GM23338 (cell line): ENCODE results near the gene UROS. TPM values are rescaled to one million over a fixed set of nuclear protein-coding genes. Genes with fewer than 3 reads are reported as not detected.

Experiments used
- ATAC-seq: fragments of 200-7000 bp; cut with Tn5 transposase; 3 replicates; pipeline ENCODE4 v1.9.1; 2020
- DNase-seq: peaks from one replicate; pipeline ENCODE4 v3.0.0-alpha.2; 2015; ENCODE audit warnings: low spot score
- H2AFZ ChIP-seq: fragments of 200-600 bp; sonication (generic); 2 replicates; pipeline ENCODE4 v1.8.0; 2016; ENCODE audit warnings: antibody characterized with exemption, mild to moderate bottlenecking, moderate library complexity
- H3F3A ChIP-seq: fragments of 200-600 bp; sonication (generic); replicated peaks from 2 replicates; pipeline ENCODE4 v1.8.0; 2017; ENCODE audit warnings: antibody characterized with exemption, mixed run types, low read depth
- H3K27ac ChIP-seq: fragments of 200-600 bp; sonication (generic); 2 replicates; pipeline ENCODE4 v1.6.1; 2016; ENCODE audit warnings: low read depth
- H3K27me3 ChIP-seq: fragments of 200-600 bp; sonication (generic); 2 replicates; pipeline ENCODE4 v1.8.0; 2016; ENCODE audit warnings: mild to moderate bottlenecking, mixed run types, moderate library complexity; ENCODE audit not compliant: insufficient read depth
- H3K36me3 ChIP-seq: fragments of 200-600 bp; sonication (generic); 2 replicates; pipeline ENCODE4 v1.8.0; 2016; ENCODE audit warnings: mild to moderate bottlenecking; ENCODE audit not compliant: insufficient read depth
- H3K4me1 ChIP-seq: fragments of 200-600 bp; sonication (generic); 2 replicates; pipeline ENCODE4 v1.8.0; 2016; ENCODE audit warnings: mild to moderate bottlenecking, moderate library complexity; ENCODE audit not compliant: insufficient read depth
- H3K4me2 ChIP-seq: fragments of 200-600 bp; sonication (generic); 2 replicates; pipeline ENCODE4 v1.7.1; 2017; ENCODE audit warnings: mixed run types
- H3K4me3 ChIP-seq: fragments of 200-600 bp; sonication (generic); 2 replicates; pipeline ENCODE4 v1.6.1; 2016; ENCODE audit warnings: mixed run types
- H3K79me2 ChIP-seq: fragments of 200-600 bp; sonication (generic); replicated peaks from 2 replicates; pipeline ENCODE4 v1.8.0; 2017; ENCODE audit warnings: mild to moderate bottlenecking; ENCODE audit not compliant: insufficient read depth
- H3K9me2 ChIP-seq: fragments of 200-600 bp; sonication (generic); 2 replicates; pipeline ENCODE4 v1.8.0; 2017; ENCODE audit not compliant: insufficient read depth
- H4K20me1 ChIP-seq: fragments of 200-600 bp; sonication (generic); replicated peaks from 2 replicates; pipeline ENCODE4 v1.8.0; 2017; ENCODE audit warnings: mild to moderate bottlenecking; ENCODE audit not compliant: insufficient read depth
- H3K27ac Mint-ChIP-seq: 2 replicates; pipeline ENCODE4 v1.8.0; 2020; ENCODE audit warnings: inconsistent platforms, mild to moderate bottlenecking, moderate library complexity, mixed read lengths
- H3K27me3 Mint-ChIP-seq: 3 replicates; pipeline ENCODE4 v1.8.0; 2022; ENCODE audit warnings: low read depth, mild to moderate bottlenecking, moderate library complexity, mixed read lengths, inconsistent platforms; ENCODE audit not compliant: insufficient read depth, poor library complexity
- H3K36me3 Mint-ChIP-seq: 3 replicates; pipeline ENCODE4 v1.8.0; 2021; ENCODE audit warnings: low read depth, mild to moderate bottlenecking, inconsistent platforms, moderate library complexity, mixed read lengths
- H3K4me1 Mint-ChIP-seq: 3 replicates; pipeline ENCODE4 v1.8.0; 2020; ENCODE audit warnings: mild to moderate bottlenecking, inconsistent platforms, mixed read lengths
- H3K4me3 Mint-ChIP-seq: 3 replicates; pipeline ENCODE4 v1.8.0; 2021; ENCODE audit warnings: moderate library complexity, mild to moderate bottlenecking, inconsistent platforms, mixed read lengths
- H3K9me3 Mint-ChIP-seq: 3 replicates; pipeline ENCODE4 v1.8.0; 2020; ENCODE audit warnings: moderate library complexity, mild to moderate bottlenecking, inconsistent platforms, mixed read lengths
- CREB1 ChIP-seq: fragments of 250-450 bp; sonication (Bioruptor Pico); IDR thresholded peaks from 2 replicates; pipeline ENCODE4 v1.5.0; 2020; ENCODE audit warnings: low read depth, mild to moderate bottlenecking, moderate library complexity
- CTCF ChIP-seq, 2 experiments: fragments of 200-600 bp in 1 of 2; sonication (generic) in 1 of 2; conservative IDR thresholded peaks; 2 replicates each; pipeline versions ENCODE4 v1.5.1 to v1.6.1; 2016 to 2017; ENCODE audit warnings: antibody characterized with exemption in 2 of 2, low read depth in 2 of 2, mild to moderate bottlenecking in 2 of 2, moderate library complexity in 1 of 2
- ETS1 ChIP-seq: IDR thresholded peaks from 2 replicates; pipeline ENCODE4 v1.6.1; 2016; ENCODE audit warnings: antibody characterized with exemption
- EZH2 ChIP-seq: fragments of 200-600 bp; sonication (generic); IDR thresholded peaks from one replicate; pipeline ENCODE4 v1.8.0; 2017; ENCODE audit warnings: antibody characterized with exemption, mild to moderate bottlenecking, low read depth; ENCODE audit not compliant: unreplicated experiment
- EZH2phosphoT487 ChIP-seq: fragments of 200-600 bp; sonication (generic); IDR thresholded peaks from one replicate; pipeline ENCODE4 v1.8.1; 2018; ENCODE audit warnings: antibody characterized with exemption; ENCODE audit not compliant: unreplicated experiment
- JUNB ChIP-seq: IDR thresholded peaks from one replicate; pipeline ENCODE4 v1.6.1; 2016; ENCODE audit warnings: antibody characterized with exemption; ENCODE audit not compliant: unreplicated experiment
- NANOG ChIP-seq: IDR thresholded peaks from 2 replicates; pipeline ENCODE4 v1.6.1; 2016; ENCODE audit warnings: antibody characterized with exemption, borderline replicate concordance
- POLR2AphosphoS5 ChIP-seq: IDR thresholded peaks from 2 replicates; pipeline ENCODE4 v1.6.1; 2016; ENCODE audit warnings: antibody characterized with exemption, low read depth
- REST ChIP-seq: IDR thresholded peaks from one replicate; pipeline ENCODE4 v1.6.1; 2018; ENCODE audit warnings: antibody characterized with exemption; ENCODE audit not compliant: unreplicated experiment
- STAT1 ChIP-seq: IDR thresholded peaks from one replicate; pipeline ENCODE4 v1.6.1; 2016; ENCODE audit warnings: antibody characterized with exemption; ENCODE audit not compliant: unreplicated experiment
- ZNF114 ChIP-seq: fragments of 250-450 bp; sonication (Bioruptor Pico); IDR thresholded peaks from 2 replicates; pipeline ENCODE4 v1.5.0; 2020; ENCODE audit warnings: mild to moderate bottlenecking, moderate library complexity
- ZNF331 ChIP-seq: fragments of 250-450 bp; sonication (Bioruptor Pico); IDR thresholded peaks from 2 replicates; pipeline ENCODE4 v1.5.0; 2020; ENCODE audit warnings: low read depth, mild to moderate bottlenecking, moderate library complexity
- ZNF462 ChIP-seq: fragments of 250-450 bp; sonication (Bioruptor Pico); IDR thresholded peaks from 2 replicates; pipeline ENCODE4 v1.5.0; 2020; ENCODE audit warnings: mild to moderate bottlenecking, moderate library complexity
- polyA plus RNA-seq: library from polyadenylated mRNA; unstranded; fragments of >200 nt; fragmentation: Nextera tagmentation; extraction: Ambion mirVana; gene quantifications from 2 replicates; pipeline ENCODE4 v1.2.1, GENCODE V29; 2016
- total RNA-seq: library from RNA; depleted of rRNA; stranded (reverse); fragments of >200 nt; shearing (Covaris generic); gene quantifications from 2 replicates; pipeline ENCODE4 v1.2.3, GENCODE V29; 2014

UROS gene
- total and polyA plus RNA-seq, 2 experiments from 2014 or later, result 41.3 to 43.4 TPM

- H3K4me1 Mint-ChIP-seq, result peaks cover 8% of the 10 kb centered on the region
- Histone ChIP-seq H3K36me3 (no peaks in the 10 kb centered on the region), H3K9me2 (peaks cover 8% of the 10 kb centered on the region; the same call in 1 of the 2 replicates), H3K79me2 (no peaks in the 10 kb centered on the region), H2AFZ (no peak overlapping the region), H3K27me3 (no peaks in the 10 kb centered on the region), H4K20me1 (no peaks in the 10 kb centered on the region; the same call in 1 of the 2 replicates), H3K4me3 (no peak overlapping the region), H3K27ac (no peak overlapping the region), H3K4me1 (no peaks in the 10 kb centered on the region), H3F3A (no peaks in the 10 kb centered on the region), H3K4me2 (no peak overlapping the region)
- H3K27me3 Mint-ChIP-seq, result peaks cover 5% of the 10 kb centered on the region
- no peaks in the 10 kb centered on the region for H3K9me3 Mint-ChIP-seq
- TF ChIP-seq STAT1 (no peak), CREB1 (CRISPR knock-in tag) (no peak), POLR2AphosphoS5 (no peak), ZNF114 (CRISPR knock-in tag) (no peak), JUNB (no peak), ZNF331 (CRISPR knock-in tag) (no peak), EZH2 (no peak), ZNF462 (CRISPR knock-in tag) (no peak), EZH2phosphoT487 (no peak), ETS1 (no peak), REST (no peak), NANOG (no peak), CTCF (conservative IDR thresholded peaks at IDR 0.05; ENCODE audit: low read depth in 2 of 2) (no peak)
- H3K36me3 Mint-ChIP-seq, result peaks cover 44% of the 10 kb centered on the region
- H3K4me3 Mint-ChIP-seq, result no peak overlapping the region
- ATAC-seq (no peak), DNase-seq (no peak)
- no peak overlapping the region for H3K27ac Mint-ChIP-seq
These were observed 21.5 kb downstream of the UROS start for GRCh38 chr10:125801574-125801973.
